ENCODE measurements around the gene PHLDB1. TPM values are rescaled to one million over a fixed set of nuclear protein-coding genes. Genes with fewer than 3 reads are reported as not detected.

PHLDB1 gene
- total RNA-seq, 1 experiment from 2014 or later: 48.7 TPM

GRCh38 chr11:118612378-118612777 lies 5.0 kb downstream of the PHLDB1 start:
- intact Hi-C loops (cut with micrococcal nuclease; ENCODE audit: unreplicated experiment): no loop called here
- BruUV-seq (replicated peaks): no TSS peak
- POLR2A ChIA-PET (ENCODE audit: low non-redundant PET): no interaction called here
- Histone ChIP-seq H3K36me3 (ENCODE audit: insufficient read depth, low read length, poor library complexity, severe bottlenecking) (no peaks in the 10 kb centered on the region), H3K4me1 (ENCODE audit: insufficient read depth, low read length, poor library complexity, severe bottlenecking) (peaks cover 17% of the 10 kb centered on the region), H3K9me3 (ENCODE audit: low read depth, low read length, poor library complexity, severe bottlenecking) (no peaks in the 10 kb centered on the region), H3K27ac (ENCODE audit: low read depth, low read length, poor library complexity, severe bottlenecking) (no peak overlapping the region), H3K27me3 (replicated peaks; ENCODE audit: insufficient read depth, low read depth, low read length, poor library complexity) (no peaks in the 10 kb centered on the region), H3K4me3 (ENCODE audit: low read depth, low read length, poor library complexity, severe bottlenecking) (no peak overlapping the region)
- CTCF ChIA-PET: interaction anchor here (0.6 to 0.7 kb wide), 2 partner anchors 238 to 406 kb away, joined by 4 to 13 read pairs; partner anchors contain the start of genes RPS25 and TRAPPC4
- DNase-seq (ENCODE audit: low spot score): no peak
- TF ChIP-seq CTCF (conservative IDR thresholded peaks at IDR 0.05; ENCODE audit: low read depth, low read length) (no peak), EZH2 (IDR thresholded peaks at IDR 0.05; ENCODE audit: borderline replicate concordance, low read depth, low read length, poor library complexity, severe bottlenecking) (no peak)

GRCh38 chr11:118614511-118614910 lies 7.1 kb downstream of the PHLDB1 start:
- no peak overlapping the region for H3K27ac ChIP-seq (ENCODE audit: low read depth, low read length, poor library complexity, severe bottlenecking)
- intact Hi-C loops (cut with micrococcal nuclease; ENCODE audit: unreplicated experiment): no loop called here
- CTCF ChIA-PET: interaction anchor here (0.7 kb wide), 1 partner anchor 443 kb away, joined by 4 read pairs; no protein-coding TSS in a partner anchor
- DNase-seq (ENCODE audit: low spot score): no peak
- TF ChIP-seq EZH2 (IDR thresholded peaks at IDR 0.05; ENCODE audit: borderline replicate concordance, low read depth, low read length, poor library complexity, severe bottlenecking) (no peak), CTCF (conservative IDR thresholded peaks at IDR 0.05; ENCODE audit: low read depth, low read length) (no peak)
- H3K36me3 ChIP-seq (ENCODE audit: insufficient read depth, low read length, poor library complexity, severe bottlenecking): no peaks in the 10 kb centered on the region
- POLR2A ChIA-PET (ENCODE audit: low non-redundant PET): no interaction called here
- peaks cover 24% of the 10 kb centered on the region for H3K4me1 ChIP-seq (ENCODE audit: insufficient read depth, low read length, poor library complexity, severe bottlenecking)
- BruUV-seq (replicated peaks): no TSS peak
- no peak overlapping the region for H3K4me3 ChIP-seq (ENCODE audit: low read depth, low read length, poor library complexity, severe bottlenecking)
- no peaks in the 10 kb centered on the region for H3K9me3 ChIP-seq (ENCODE audit: low read depth, low read length, poor library complexity, severe bottlenecking)
- H3K27me3 ChIP-seq (replicated peaks; ENCODE audit: insufficient read depth, low read depth, low read length, poor library complexity): no peaks in the 10 kb centered on the region

GRCh38 chr11:118615282-118615975 lies 8.0 kb downstream of the PHLDB1 start:
- peaks cover 26% of the 10 kb centered on the region for H3K4me1 ChIP-seq (ENCODE audit: insufficient read depth, low read length, poor library complexity, severe bottlenecking)
- no TSS peak for BruUV-seq (replicated peaks)
- no peak overlapping the region for H3K4me3 ChIP-seq (ENCODE audit: low read depth, low read length, poor library complexity, severe bottlenecking)
- H3K27ac ChIP-seq (ENCODE audit: low read depth, low read length, poor library complexity, severe bottlenecking): peak overlapping the region; percentile 10
- TF ChIP-seq CTCF (conservative IDR thresholded peaks at IDR 0.05; ENCODE audit: low read depth, low read length) (no peak), EZH2 (IDR thresholded peaks at IDR 0.05; ENCODE audit: borderline replicate concordance, low read depth, low read length, poor library complexity, severe bottlenecking) (no peak)
- H3K36me3 ChIP-seq (ENCODE audit: insufficient read depth, low read length, poor library complexity, severe bottlenecking): no peaks in the 10 kb centered on the region
- DNase-seq (ENCODE audit: low spot score): peak; percentile 69
- H3K27me3 ChIP-seq (replicated peaks; ENCODE audit: insufficient read depth, low read depth, low read length, poor library complexity): no peaks in the 10 kb centered on the region
- intact Hi-C loops (cut with micrococcal nuclease; ENCODE audit: unreplicated experiment): no loop called here
- CTCF ChIA-PET: no interaction called here
- H3K9me3 ChIP-seq (ENCODE audit: low read depth, low read length, poor library complexity, severe bottlenecking): no peaks in the 10 kb centered on the region
- POLR2A ChIA-PET (ENCODE audit: low non-redundant PET): no interaction called here

Measured in A673 (cell line).